ENCODE data around the gene ACTL10.

- TF ChIP-seq CTCF (IDR thresholded peaks at IDR 0.05; ENCODE audit: insufficient read depth, low read depth, low read length) (no peak), EZH2 (IDR thresholded peaks at IDR 0.05; ENCODE audit: insufficient read depth, low read length) (no peak)
These were observed 23.2 kb downstream of the ACTL10 start for GRCh38 chr20:33689973-33690372.

All from astrocyte (in vitro differentiated cells and primary cell).